ENCODE results near the gene IL18BP.
A peak's percentile ranks its signal among the peaks of the same experiment; 100 is the strongest.

Gene IL18BP

DNA sequence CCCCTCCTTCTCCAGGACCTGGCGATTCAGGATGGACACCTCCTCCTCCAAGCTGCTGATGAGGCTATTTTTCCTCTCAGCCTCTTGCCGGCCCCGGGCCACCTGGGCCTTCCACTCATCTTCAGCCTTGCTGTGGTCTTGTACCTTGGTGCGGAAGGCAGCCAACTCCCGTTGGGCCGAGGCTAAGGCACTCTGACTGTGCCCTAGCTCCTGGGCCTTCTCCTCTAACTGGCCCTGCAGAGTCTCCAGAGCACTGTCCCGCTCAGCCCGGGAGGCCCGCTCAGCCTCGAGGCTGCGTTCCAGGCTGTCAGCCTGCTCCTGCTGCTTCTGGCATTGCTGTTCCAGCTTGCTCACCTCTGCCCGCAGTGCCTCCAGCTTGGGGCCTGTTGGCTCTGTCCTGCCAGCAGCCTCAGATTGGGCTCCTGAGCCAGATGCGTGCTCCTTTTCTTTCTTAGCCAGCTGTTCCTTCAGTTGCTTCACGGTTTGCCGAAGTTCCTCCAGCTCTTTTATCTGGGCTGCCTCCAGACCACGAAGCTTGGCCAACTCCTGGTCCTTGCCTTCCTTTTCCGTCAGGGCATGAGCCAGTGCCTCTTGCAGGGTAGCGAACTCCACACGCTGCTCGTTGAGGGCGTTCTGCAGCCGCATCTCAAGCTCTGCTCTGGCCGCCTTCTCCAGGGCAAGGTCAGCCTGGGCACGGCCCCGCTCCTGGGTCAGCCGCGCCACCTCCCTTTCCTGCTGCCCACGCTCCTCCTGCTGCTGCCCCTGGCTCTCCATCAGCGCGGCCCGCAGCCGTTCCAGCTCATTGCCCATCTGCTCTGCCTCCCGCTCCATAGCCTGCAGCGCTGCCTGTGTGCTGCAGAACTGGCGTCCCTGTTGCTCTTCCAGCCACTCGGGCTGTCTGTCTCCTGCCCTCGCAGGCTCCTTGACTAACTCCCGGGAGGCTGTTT is 15.3 kb downstream of the IL18BP start:
- no peak for DNase-seq

DNA sequence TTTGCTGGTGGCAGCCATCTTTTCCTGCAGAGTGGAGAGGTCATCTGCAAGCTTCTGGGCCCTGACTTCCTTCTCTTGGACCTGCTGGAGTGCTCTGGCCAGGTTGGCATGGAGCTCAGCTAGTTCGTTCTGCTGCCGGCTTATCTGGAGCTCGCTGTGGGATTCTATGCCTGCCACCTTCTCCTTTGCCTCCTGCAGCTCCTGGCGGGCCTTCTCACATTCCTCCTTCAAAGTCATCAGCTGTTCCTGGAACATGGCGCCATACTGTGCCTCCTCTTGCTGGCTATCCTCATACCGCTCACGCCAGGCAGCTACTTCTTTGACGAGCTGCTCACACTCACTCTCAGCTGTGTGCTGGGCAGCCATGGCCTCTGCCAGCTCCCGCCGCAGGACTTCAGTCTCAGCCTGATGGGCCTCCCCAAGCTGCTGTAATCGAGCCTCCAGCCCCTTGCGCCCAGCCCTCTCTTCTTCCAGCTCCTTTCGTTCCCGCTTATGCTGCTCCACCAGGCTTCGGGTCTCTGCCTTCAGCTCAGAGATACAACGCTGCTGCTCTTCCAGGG is 16.1 kb downstream of the IL18BP start:
- DNase-seq: no peak

DNA sequence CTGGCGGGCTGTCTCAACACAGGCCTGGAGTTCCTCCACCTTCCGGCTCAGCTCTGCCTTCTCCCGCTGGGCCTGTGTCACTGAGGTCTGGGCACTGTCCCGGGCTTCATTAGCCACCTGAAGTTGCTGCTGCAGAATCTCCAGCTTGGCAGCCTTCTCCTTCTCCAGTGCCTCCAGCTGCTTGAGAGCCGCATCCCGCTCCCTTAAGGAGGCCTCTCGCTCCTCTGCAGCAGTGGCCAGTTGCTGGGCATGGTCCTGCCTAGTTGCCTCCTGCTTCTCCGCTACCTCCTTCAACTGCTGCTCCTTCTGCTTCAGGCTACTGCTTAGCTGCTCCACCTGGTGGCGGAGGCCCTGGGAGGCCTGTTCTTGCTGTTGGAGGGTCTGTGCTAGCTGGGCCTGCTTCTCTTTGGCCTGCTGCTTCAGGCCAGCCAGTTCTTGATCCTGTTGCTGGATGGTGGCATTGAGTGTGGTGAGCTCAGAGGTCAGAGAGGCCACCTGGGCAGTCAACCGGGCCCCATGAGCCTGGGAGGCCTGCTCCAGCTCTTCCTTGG is 16.9 kb downstream of the IL18BP start:
- DNase-seq: no peak

DNA sequence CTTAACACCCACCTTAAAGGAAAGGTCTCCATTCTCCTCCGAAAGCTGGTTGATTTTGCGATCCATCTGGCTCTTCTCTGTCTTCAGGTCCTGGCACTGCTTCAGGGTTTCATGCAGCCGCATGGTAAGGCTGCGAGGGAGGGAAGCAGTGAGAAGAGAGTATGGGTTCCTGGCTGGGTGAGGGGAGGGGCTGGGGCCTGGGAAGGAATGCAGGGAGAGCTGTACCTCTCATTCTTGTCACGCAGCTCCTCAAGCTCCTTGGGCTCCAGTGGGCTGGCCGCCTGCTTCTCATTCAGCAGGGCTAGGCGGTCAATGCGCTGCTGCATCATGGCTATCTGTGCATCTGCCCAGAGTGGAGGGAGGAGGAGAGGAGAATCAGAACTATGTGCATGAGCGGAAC is 19.5 kb downstream of the IL18BP start:
- DNase-seq: no peak

DNA sequence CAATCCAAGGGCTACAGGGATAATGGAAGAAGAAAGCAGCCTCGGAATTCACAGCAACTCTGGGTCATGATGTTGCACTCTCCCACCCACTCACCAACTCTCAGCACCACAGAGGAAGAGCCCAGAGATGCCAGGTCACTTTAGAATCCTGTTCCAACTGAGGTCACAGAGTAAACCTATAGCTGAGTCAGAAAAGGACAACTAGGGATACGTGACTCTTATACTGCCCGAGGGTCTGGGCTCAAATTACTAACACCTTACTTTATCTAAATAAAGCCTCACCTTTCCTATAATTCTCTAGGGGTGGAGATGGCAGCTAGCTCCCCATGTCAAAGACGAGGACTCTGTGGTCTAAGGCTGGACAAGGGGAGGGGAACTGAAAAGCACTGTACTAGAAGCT is 24.6 kb downstream of the IL18BP start:
- DNase-seq: no peak

DNA sequence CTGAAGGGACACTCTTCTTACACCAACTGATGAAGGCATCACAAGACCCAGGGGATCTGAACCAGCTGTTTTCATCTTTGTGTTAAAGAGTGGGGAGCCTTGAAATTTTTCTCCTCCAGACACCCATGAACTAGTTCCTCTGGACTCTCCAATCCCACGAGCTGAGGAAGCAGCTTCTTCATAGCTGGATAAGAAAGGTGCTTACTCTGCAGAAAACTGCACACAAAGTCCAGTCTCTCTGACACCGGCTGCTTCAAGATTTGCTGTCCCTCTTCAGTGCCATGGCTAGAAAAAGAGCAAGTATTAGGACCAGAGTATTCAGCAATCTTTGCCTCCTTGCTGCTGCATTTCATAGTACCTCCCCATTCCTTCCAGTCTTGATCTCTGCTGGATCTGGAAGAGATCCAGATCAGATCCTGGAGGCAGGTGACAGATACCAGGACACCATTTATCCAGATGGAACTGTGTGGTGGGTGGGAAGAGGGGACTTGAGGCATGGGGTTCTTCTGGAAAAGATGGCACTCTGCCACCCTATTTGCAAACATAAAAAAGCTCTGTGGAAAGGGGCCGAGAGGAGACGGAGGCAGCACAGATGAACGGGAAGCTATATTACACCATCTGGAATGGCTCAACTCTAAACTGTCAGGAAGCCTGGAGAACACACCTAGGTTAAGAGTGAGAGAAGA is 25.5 kb downstream of the IL18BP start:
- DNase-seq: no peak

DNA sequence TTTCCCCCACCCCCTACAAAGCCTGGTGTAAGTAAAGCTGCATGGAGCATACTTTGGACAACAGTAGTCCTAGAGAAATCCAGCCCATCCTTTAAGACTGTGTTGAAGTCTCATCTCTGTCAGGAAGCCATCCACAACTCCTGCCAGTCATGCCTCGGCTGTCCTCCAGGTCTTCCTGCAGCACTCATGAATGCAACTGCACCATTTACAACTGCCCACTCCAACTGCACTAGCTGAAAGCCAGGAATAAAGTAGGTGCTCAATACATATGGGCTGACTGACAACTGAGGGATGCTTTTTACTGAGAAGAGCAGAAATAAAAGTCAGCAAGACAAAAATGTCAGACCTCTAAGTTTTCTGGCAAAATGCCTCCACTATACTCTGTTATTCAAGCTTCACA is 27.4 kb downstream of the IL18BP start:
- no peak for DNase-seq

DNA sequence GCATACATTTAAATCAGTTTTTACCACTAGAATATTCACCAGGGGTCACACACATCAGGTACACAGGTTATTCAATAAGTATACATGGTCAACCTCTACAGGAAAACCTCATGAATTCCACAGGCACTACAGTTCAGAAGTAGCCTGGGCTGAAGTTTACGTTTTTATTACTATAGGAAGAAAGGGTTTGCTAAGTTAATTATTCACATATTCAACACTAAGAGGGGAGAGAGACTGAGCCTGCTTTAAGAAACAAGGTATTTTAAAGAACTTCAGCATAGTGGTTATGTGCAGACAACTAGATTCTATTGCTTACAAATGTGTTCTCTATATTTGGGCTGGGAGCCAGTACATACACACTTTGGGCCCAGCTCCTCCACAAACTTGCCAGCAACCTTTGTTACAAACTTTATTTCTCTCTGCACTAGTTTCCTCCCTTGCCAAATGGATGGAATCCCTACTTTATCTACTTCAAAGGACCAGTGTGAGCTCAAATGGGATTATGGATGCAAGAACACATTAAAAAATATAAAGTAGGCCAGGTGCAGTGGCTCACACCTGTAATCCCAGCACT is 31.9 kb downstream of the IL18BP start:
- DNase-seq: no peak

DNA sequence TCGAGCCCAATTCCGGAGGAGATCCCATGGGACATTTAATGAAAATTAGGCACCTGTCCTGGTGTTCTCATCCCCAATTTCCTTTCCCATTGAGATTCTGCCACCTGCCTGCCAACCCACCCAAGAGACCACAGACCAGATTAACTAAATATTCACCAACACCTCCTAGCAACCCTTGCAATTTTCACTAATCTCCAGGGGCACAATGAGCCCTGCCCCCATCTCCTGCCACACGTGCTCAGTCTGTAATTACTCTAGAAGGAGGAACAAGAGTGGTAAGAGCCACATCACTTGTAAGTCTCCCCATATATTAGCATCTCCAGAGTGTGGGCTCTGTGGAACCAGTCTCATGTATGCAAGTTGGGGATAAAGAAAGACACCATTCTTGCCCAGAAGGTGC is 38.0 kb downstream of the IL18BP start:
- no peak for DNase-seq

DNA sequence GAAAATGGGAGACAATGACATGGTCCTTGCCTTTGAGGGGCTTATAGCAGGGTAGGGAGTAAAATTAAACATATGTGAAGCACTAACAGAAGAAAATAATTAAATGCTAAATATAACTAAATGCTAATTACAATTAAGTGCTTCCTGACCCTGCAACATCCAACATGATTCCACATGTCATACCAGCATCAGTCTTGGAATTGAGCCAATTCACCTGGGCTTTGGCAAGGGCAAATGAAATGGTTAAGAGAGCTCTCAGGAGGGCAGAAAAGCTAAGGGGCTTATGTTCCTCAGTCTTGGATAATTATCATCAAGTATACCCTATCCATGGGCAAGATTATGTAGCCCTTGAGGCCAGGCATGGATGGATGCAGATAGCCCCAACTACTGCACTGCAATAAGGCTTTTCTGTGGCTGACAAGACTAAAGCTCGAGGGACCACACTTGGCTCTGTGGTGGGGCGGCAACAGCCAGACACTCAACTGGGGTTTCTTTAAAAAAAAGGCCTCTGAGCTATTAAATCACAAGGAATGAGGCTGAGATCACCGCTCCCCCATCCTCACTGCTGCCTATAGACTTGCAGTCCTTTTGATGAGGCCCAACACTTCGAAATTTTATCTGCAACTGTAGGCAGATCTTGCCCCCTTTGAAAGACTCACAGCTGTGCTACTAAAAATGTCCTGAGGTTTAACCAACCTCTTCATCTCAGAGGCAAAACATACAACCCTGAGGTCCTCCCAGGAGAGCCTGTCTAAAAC is 39.0 kb downstream of the IL18BP start:
- DNase-seq: no peak

DNA sequence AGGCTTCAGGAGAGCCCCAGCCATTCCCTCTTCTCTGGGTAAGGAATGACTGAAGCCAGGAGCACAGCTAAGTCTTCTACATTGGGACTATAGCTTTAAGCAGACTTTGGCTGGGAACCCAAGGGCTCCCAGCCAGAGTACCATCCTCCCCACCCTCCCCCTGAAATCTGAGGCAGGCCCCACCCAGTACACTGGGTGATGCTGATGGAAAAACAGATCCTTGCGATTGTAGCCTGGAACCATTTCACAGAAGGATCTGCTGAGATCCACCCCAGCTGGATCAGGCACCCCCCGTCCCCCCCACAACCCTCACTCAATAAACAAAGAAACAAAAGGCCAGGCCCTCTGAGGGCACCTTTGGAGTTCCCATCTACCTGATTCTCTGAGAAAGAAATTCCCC is 39.8 kb downstream of the IL18BP start:
- DNase-seq: no peak

DNA sequence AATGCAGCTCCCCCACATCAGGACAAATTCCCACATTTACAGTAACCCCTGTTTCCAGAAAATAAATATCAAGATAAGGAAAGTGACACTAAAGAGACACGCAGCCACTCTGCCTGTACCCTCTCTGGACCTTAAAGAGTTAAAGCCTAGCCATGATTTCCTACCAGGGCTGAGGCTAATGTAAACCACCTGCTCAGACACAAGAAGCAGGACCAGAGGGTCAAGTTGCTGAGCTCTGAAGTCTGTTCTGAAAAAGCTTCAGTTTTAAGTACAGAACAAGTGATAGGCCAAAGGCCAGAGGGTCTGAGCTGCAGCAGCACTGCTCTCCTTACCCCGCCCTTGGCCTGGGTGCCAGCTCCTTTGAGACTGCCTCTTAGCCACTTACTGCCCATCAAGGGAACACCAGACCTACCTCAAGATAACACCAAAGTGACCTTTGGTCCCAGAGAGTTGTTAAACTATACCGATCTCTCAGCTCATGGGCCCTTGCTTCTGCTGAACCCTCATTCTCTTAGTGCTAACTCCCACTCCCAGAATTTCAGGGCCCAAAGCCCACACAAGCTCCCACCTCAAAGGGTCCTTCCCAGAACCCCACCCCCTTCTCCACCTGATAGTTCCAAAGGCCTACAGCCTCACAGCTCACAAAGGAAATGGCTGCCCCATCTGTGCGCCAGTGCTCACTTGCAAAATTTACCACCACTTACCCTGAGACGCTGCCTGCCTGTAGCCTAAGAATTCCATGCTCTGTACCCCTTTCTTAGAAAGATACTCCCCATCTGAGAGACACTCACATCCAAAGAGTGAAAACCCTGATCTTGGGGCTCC is 40.5 kb downstream of the IL18BP start:
- DNase-seq: no peak

DNA sequence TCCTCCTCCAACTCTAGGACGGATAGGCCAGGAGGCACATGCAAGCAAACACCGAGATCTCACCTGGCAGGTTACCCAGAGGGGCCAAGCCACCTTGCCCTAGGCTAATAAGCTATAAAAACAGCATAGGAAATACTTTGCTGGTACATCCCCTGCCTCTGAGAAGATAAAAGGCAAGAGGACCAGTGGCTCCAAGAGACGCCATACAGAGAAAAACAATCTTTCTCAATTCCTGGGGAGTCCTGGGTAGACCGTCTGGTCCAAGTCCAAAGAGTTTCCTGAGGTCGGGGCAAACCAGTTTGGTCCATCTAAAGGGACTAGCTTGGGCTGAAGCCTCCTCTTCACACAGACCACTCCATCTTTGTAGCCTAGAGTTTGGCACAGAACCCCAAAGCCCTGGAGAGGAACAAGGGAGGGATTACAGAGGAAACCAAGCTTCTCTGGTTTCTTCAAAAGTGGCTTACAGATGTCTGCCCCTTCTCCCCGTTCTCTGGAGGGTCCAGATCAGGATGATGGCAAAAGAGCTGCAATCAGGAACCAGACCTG is 41.2 kb downstream of the IL18BP start:
- no peak for DNase-seq

DNA sequence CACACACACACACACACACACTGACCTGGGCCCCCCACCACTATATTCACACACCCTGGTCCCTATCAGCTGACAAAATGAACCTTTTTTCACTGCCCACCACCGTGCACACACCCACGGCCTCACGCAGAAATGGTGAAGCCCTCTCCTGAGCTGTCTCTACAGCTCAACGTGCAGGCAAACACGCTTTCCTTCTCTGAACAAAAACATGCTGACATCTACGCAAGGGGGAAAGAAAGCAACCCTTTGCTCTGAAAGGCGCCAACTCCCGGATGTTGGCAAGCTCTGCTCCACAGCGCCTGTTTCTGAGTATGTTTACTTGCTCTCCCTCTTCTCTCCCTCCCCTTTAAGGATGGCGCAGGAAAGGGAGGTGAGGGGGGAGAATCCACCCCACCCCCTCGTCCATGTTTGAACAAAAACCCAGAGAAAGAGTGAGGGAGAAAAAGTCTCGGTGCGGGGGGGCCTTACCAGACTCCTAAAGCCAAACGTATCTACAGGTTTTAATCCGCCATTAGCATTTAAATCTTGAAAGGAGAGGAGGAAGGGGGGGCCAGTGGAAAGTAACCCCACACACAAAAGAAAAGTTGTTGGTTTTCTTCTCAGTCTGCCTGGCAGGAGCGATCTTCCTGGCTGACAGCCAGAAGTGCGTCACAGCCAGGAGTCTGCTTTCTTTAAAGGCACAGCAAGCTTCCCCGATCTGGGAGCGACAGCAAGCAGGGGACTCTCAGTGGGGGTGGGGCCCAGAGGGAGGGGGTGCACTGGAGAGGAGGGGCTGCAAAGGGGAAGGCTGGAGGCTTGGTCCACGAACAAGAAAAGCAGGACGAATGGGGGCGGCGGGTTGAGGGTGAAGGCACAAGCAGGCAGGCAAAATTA is 42.0 kb downstream of the IL18BP start:
- DNase-seq: peak; percentile 76

DNA sequence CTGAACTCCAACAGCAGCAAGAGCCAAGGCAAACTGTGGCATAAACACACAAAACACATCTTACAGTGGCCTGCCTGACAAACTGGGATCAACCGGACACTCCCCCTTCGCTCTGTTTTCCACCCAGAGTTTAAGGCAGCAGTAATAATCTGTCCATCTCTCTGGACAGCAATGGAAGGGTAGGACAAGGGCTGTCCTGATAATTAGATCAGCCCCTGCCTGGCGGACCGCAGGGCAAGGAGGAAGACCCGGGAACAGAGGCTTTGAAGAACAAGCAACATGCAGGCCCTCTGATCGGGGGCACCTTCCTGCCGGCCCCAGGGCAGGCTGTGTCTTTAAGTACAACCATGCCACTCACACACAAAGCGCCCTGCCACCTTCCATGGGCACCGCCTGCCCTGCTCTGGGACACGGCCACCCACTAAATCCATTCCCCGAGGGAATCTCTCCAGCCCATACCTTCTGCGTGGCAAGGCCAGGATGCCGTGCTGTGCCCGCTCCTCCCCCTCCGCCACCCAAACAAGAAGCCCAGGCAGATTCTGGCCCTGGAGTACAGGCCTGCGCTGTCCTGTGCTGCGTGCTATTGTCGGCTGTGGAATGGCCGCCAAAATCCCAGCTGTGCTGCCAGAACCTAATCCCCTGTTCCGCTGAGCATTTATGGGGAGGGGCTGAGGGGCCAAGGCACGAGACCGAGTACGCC is 42.8 kb downstream of the IL18BP start:
- no peak for DNase-seq

DNA sequence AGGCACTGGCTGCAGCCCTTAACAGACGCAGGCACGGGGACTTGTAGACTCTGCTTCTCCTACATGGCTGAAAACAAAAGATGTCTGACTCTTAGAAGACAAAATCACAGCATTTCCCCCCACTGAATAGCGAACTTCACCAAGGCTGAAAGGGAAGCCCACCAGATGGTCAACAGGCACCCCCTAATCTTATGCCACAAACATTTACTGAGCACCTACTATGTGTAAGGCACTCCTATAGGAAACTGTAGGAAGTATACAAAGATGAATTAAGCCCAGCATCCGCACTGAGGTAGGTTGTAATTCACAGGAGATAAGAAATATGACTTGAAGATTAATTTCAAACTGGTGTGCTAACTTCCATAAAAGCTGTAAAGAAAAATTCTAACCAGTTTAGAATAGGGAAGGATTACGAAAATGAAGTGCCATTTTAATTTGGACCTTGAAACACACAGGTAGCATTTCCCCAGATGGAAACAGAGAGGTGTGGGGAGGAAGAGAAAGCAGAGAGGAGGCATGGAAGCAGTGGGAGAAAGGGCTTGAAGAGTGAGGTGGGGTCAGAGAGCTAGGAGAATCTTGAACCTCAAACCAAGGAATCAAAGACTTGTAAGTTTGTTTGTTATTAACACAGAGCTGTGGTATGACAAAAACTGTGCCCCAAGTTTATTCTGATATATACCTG is 43.5 kb downstream of the IL18BP start:
- no peak for DNase-seq

DNA sequence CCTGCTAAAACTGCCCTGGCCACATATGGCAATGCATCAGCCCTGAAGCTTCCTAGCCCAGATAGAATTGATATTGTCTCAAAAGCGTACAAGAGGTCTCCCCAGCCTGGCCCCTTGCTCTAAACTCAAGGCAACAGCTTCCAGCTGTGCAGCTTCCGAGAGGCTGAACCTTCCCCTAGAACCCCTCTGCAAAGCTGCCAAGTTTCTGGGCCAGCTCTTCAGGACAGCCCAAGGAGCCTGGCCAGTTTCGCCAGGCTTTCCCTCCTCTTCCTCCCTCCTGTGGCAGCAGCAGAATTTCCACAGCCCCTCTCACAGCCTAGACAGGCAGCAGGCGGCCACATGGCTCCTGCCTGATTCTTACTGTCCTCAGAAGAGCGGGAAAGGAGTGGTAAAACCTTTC is 47.1 kb downstream of the IL18BP start:
- no peak for DNase-seq

DNA sequence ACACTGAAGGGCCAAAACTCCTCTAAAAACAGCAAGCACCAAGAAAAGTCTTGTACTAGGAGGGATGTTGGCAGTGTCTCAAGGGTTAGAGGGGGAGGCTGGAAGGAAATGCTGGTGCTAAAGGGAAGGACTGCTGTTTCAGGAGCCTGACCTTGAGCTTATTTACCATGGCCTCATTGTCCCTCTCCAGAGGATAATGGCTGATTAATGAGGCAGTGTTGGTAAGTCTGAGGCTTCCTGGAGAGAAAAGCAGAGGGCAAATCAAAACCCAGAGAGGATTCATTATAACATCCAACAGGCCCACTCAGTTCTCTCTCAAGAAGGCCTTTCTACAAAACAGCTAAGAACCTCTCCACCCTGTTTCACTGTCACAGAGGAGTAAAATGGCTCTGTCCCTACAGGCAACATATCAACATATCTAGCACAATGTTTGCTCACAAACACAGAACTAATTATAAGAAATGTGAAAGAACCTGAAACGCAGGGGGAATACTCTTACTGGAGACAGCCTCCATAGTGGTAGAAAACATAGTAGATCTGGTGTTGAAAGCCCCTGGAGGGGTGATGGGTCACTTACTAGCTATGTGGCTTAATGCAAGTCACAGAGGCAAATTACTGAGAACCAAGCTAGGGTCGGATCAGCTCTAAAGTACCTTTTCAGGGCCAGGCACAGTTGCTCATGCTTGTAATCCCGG is 50.2 kb downstream of the IL18BP start:
- no peak for DNase-seq
